HK-2 (cell line): Measurements from ENCODE around the gene TMEM8B.
A peak's percentile ranks its signal among the peaks of the same experiment; 100 is the strongest.
"Not testable (repeated sequence)": the region's sequence is repeated elsewhere in the genome, so short reads cannot be mapped to it uniquely, and the experiment has no call there.

Experiments
- DNase-seq: peaks from one replicate; pipeline ENCODE4 v3.0.0-alpha.2; 2018; ENCODE audit not compliant: unreplicated experiment

TMEM8B gene

DNA sequence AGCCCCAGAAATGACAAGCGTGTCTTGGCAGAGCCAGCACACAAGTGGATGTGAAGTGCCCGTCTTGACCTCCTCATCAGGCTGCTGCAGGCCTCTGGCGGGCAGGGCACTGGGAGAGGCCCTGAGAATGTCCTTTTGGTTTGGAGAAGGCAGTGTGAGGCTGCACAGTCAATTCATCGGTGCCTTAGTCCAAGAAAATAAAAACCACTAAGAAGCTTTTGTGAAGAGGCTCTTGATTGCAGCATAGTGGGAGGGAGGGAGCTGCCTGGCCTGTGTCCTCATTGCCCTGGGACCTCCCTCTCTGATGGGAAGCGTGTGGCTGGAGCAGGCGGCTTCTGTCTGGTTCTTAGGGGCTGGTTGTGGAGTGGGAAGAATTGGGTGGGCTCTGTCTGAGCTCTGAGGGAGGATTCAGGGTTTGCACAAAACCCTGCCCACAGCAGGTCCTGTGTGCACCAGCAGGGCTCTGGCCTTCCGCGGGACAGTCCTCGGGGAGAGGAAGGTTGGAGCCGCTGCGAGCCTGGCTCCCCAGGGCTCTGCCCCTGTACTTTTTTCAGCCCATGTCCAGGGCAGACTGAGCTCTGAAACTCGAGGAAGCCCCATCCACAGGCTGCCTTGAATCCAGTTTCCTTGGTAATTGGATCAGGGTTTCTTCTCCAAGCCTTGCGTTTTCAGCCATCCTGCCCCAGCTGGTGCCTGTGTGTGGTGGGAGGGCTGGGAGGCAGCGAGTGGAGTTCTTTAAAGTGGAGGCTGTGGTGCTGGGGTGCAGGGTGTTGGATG lies 78.1 kb downstream of the TMEM8B start:
- DNase-seq, result peak; percentile 46

DNA sequence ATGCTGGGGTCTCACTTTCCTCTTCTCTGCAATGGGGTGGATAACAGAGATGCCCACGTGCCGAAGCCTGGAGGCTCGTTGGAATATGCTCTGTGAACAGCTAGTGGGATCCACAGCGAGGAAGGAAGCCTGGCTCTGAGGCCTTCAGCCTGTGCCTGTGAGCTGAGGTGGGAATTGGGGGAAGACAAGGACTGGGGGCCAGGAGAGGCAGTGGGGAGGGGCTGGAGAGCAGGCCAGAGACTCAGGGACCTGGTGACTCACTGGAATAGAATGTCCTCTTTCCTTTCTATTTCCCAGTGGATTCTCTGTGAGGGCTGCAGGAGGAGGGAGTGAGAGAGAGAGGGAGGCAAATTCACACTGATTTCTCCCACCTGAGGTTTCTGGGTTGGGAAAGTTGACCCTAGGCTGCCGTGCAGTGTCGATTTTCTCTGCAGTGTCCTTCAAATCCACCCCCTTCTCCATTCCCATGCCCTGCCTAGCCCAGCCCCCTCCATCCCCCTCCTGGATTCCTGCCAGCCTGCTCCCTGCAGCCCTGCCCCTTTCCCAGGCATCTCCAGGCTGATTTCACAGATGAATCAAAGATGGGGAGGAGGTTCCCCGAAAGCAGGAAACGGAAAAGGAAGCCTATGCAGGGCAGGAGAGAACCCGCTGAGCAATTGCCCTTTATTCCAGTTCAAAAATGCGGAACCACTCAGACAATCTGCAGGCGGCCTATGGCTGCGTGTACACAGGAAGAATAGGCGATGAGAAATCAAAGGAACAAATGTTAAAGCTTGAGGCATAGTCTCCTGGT lies 78.9 kb downstream of the TMEM8B start:
- peak; percentile 74 for DNase-seq

DNA sequence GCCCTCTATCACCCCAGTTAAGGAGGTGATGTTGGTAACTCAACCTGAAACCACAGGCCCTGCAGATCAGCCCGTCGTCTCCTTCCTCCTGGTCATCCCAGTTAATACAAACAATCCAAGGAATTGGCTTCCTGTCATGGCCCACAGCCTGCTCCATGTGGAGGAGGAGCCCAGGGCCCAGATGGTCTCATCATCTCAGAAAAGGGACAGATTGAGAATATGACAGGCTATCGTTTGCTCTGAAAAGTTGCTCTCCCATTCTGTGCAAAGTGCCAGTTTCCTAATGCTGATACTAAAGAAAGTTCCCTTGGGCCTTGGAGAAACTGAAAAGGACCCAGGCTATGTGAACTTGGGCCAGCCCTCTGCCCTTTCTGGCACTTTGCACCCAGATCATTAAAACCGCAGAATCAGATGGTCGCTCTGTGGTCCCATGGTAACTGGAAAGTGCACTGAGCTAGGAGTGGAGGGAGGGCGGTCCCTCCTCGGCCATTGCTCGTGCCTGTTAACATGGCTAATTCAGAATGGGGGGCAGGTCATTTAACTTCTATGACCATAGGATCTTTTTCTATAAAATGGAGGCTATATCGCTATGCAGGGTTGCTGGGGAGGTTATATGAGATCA lies 79.6 kb downstream of the TMEM8B start:
- peak; percentile 24 for DNase-seq

DNA sequence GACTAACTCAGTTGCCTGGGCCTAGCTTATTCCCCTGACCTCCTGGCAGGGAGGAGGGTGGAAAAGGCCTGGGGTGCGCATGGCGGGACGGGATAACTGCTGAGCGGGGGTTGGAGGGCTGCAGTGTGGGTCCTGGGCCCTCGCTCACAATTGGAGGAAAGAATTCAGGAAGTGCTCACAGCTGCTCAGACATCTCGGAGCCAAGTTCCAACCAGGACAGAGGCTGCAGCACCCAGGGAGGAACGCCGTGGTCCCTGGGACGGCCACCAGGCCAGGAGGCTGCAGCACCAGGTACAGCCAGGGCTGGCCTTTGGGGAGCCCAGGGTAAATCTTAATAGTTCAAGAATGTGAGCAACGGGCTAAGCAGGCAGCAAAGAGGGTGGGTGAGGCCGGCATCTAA lies 80.2 kb downstream of the TMEM8B start, which contains the start of gene SPAAR:
SPAAR (plus strand) TSS at position 217 of the 400 bp plus-strand sequence. CDS start 974 bp downstream, outside the sequence.
- DNase-seq, result no peak

- DNase-seq, result no peak
These were observed 80.9 kb downstream of the TMEM8B start for GRCh38 chr9:35909687-35910612.

GRCh38 chr9:35910613-35911359 lies 81.8 kb downstream of the TMEM8B start:
- DNase-seq, result peak; percentile 54

- DNase-seq, result no peak
These were observed 82.7 kb downstream of the TMEM8B start for GRCh38 chr9:35911690-35912089.

- no peak for DNase-seq
These were observed 83.9 kb downstream of the TMEM8B start for GRCh38 chr9:35912791-35913400.

DNA sequence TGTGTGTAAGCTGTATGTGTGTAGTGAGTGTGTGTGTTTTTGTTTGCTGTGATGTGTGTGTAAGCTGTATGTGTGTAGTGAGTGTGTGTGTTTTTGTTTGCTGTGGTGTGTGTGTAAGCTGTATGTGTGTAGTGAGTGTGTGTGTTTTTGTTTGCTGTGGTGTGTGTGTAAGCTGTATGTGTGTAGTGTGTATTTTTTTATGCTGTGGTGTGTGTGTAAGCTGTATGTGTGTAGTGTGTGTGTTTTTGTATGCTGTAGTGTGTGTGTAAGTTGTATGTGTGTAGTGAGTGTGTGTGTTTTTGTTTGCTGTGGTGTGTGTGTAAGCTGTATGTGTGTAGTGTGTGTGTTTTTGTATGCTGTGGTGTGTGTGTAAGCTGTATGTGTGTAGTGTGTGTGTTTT lies 84.4 kb downstream of the TMEM8B start:
- DNase-seq, result not testable (repeated sequence)

- no peak for DNase-seq
These were observed 85.3 kb downstream of the TMEM8B start for GRCh38 chr9:35914301-35914807.
